HFF-Myc (cell line): ENCODE data around the gene PTPRM.

Source experiments
- DNase-seq: peaks from one replicate; pipeline ENCODE4 v3.0.0-alpha.2; 2011; ENCODE audit warnings: low read depth; ENCODE audit errors: extremely low read depth
- H3K4me3 ChIP-seq: replicated peaks from 2 replicates; pipeline ENCODE4 v1.5.1; 2011; ENCODE audit warnings: low read depth, mild to moderate bottlenecking, control low read depth, low read length
- TF ChIP-seq, protein P1 (sequence below): IDR thresholded peaks from 2 replicates; pipeline ENCODE4 v1.5.1; 2012; ENCODE audit warnings: mild to moderate bottlenecking, low read depth, low read length, control low read depth; ENCODE audit errors: missing control alignments

The PTPRM gene

DNA sequence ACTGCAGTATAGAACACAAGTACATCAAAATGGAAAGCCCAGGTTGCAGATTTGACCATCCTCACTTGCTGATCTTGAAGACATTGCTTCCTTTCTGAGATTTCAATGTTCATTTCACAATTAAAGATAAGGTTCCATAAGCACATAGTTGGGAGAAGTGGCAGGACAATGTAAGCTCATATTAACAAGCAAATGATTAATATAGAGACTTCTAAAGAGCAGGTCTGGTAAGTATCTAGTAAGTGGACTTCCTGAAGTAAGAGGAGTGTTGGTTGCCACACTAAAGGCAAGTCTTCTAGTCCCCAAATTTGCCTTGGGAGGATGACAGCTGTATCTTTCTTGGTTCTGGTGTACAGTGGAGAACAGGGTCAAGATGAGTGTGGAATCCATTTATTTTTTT is 1.4 kb upstream of the PTPRM start:
- no peak for DNase-seq
- TF ChIP-seq, protein P1, sequence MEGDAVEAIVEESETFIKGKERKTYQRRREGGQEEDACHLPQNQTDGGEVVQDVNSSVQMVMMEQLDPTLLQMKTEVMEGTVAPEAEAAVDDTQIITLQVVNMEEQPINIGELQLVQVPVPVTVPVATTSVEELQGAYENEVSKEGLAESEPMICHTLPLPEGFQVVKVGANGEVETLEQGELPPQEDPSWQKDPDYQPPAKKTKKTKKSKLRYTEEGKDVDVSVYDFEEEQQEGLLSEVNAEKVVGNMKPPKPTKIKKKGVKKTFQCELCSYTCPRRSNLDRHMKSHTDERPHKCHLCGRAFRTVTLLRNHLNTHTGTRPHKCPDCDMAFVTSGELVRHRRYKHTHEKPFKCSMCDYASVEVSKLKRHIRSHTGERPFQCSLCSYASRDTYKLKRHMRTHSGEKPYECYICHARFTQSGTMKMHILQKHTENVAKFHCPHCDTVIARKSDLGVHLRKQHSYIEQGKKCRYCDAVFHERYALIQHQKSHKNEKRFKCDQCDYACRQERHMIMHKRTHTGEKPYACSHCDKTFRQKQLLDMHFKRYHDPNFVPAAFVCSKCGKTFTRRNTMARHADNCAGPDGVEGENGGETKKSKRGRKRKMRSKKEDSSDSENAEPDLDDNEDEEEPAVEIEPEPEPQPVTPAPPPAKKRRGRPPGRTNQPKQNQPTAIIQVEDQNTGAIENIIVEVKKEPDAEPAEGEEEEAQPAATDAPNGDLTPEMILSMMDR = no peak
- H3K4me3 ChIP-seq = no peak overlapping the region; the same call in 1 of the 2 replicates

DNA sequence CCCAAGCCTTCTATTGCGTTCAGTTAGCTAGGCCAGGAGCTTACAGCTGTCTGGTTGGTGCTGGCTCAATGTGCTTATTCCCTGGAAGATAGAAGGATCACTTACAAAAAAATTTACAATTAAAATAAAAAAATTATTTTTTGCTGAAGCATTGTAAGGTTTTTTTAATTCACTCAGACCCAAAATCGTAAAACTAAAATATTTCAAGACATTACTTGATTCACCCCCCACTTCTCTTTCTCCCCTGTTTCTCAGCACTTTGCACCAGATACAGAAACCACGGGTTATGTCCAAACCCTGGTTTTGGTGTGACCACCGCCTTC is 911 bp upstream of the PTPRM start:
- no peak for DNase-seq
- TF ChIP-seq, protein P1 = no peak
- H3K4me3 ChIP-seq = peak overlapping the region; percentile 49

DNA sequence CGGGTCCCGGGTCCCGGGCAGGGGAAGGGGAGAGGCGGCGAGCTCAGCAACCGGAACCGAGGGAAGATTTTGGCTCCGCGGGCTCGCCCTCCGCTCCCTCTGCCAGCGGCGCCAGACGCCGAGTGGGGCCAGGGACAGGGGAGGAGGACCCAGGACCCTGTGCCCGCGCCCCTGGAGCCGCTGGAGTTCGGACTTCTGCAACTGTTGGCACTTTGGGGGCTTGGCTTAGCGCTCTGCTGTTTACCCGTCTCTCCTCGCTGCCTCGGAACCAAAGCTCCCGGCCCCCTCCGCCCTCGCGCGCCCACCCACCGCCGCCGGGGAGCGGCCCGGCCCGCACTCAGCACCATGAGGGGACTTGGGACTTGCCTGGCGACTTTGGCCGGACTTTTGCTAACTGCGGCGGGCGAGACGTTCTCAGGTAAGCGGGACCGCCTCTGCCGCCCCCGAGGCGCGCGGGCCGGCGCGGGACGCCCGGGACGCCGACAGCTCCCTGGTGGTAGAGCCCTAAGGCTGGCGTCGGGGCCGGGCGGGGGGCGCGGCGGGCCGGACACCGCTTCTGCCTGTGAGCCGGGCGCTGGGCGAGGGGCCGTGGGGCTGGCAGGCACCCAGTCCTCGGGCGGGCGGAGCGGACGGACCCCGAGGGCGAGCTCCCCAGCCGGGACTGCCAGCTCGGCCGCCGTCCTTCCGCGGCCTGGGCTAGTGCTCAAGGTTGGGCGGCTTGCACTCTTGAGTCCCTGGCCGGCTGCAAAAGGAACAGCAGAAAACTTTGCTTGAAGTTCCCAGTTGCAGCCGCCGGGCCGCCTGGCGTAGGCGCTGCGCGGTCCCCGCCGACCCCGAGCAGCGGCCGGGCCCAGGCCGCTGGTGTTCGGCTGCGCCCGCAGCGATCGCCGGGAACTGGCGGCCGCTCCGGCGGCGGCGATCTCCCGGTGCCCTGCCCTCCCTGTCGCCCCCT is 634 bp downstream of the PTPRM start:
- H3K4me3 ChIP-seq = peak overlapping the region; percentile 75
- DNase-seq = no peak
- TF ChIP-seq, protein P1 = no peak

DNA sequence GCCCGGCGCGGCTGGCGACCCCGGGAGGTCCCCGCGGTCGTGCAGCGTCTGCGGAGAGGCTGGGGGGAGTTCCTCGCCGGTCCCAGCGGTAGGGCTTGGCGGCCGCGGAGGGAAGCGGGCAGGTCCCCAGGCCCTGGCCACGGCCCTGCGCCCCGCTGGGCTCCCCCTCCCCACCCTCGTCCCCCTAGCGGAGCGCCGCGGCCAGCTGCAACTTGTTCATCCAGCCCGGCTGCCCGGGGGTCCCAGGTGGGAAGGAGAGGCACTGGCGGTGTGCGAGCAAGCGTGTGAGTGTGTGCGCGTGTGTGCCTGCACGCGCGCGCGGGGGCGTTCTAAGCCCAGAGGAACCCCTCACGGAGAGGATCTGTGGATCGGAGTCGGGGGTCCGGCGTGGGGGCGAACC is 1.3 kb downstream of the PTPRM start:
- TF ChIP-seq, protein P1 = peak; percentile 16
- DNase-seq = no peak
- peak overlapping the region; percentile 75 for H3K4me3 ChIP-seq

DNA sequence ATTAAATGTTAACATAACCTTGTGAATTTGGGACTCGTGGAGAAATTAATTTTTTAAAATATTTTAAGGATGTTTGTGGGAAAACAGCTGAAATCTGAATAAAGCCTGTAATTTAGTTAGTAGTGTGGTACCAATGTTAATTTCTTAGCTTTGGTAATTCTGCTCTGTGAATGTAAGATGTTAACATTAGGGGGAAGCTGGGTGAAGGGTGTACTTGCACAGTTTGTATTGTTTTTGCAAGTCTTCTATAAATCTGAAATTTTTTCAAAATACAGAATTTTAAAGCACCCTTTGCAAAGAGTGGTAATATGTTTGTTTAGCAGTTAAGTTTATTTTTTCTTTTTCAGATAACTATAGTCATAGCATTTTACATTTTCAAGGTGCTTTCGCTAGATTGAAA is 4.5 kb downstream of the PTPRM start:
- H3K4me3 ChIP-seq = no peak overlapping the region
- TF ChIP-seq, protein P1 = no peak

DNA sequence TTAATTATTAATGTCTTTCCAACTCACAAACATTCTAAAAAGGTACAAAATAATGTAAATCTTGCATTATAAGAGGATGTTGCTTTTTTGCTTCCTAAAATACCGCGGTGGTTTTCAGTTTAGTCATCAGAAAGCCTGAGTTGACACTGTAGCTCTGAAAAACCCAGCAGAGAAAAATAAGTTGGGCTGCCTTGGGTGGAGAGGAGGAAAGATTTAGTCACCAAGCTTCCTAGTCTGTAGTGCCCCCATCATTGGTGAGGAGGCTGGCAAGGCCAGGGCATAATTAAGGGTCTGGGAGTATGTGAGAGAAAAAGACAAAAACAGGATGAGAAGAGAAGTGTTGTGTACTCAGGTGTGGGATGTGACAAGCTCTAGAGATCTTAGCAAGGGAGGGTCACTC is 5.7 kb downstream of the PTPRM start:
- TF ChIP-seq, protein P1 = no peak
- DNase-seq = no peak
- no peak overlapping the region for H3K4me3 ChIP-seq

More for the DNA sequence above, 4.5 kb downstream of the PTPRM start:
- no peak for DNase-seq
